IMR-90 (cell line): ENCODE results near the gene C14orf119. TPM values are rescaled to one million over a fixed set of nuclear protein-coding genes. Genes with fewer than 3 reads are reported as not detected.

Experiments
- ATAC-seq: fragments of 200-7000 bp; cut with Tn5 transposase; 2 replicates; pipeline ENCODE4 v1.9.1; 2020; ENCODE audit warnings: low read depth, mild to moderate bottlenecking, moderate library complexity
- BruUV-seq: library from RNA; stranded (reverse); fragments of 400-500 nt; replicated peaks from 2 replicates; lab custom pipeline; 2021; lab: Mats Ljungman, UMichigan
- CTCF ChIA-PET: fragments of 300-600 bp; formaldehyde crosslinking; extraction: SDS; loops from one replicate; lab custom pipeline; 2021; ENCODE audit warnings: antibody characterized with exemption; lab: Yijun Ruan, JAX
- POLR2A ChIA-PET: fragments of 300-600 bp; sonication (Branson Sonifier 250); formaldehyde crosslinking; loops from one replicate; lab custom pipeline; 2022; ENCODE audit warnings: antibody characterized with exemption; ENCODE audit not compliant: unreplicated experiment; lab: Charles Lee
- DNase-seq: peaks from one replicate; pipeline ENCODE4 v3.0.0; 2013
- H2AFZ ChIP-seq: replicated peaks from 2 replicates; pipeline ENCODE3; 2013; ENCODE audit warnings: low read length, mild to moderate bottlenecking; ENCODE audit not compliant: poor library complexity
- H2AK5ac ChIP-seq: 2 replicates; pipeline ENCODE4 v1.6.1; 2013; ENCODE audit warnings: low read depth, low read length, inconsistent platforms
- H2AK9ac ChIP-seq: replicated peaks from 2 replicates; pipeline ENCODE3; 2013; ENCODE audit warnings: mild to moderate bottlenecking, low read depth, low read length, moderate library complexity; ENCODE audit not compliant: poor library complexity
- H2BK120ac ChIP-seq: 2 replicates; pipeline ENCODE4 v1.6.1; 2013; ENCODE audit warnings: low read depth, low read length, inconsistent platforms
- H2BK15ac ChIP-seq: 3 replicates; pipeline ENCODE4 v1.6.1; 2013; ENCODE audit warnings: low read depth, low read length, inconsistent platforms
- H2BK20ac ChIP-seq: 2 replicates; pipeline ENCODE4 v1.6.1; 2013; ENCODE audit warnings: low read depth, mild to moderate bottlenecking, inconsistent platforms, low read length, moderate library complexity
- H2BK5ac ChIP-seq: 2 replicates; pipeline ENCODE4 v1.6.1; 2013; ENCODE audit warnings: mild to moderate bottlenecking, low read depth, low read length, inconsistent platforms; ENCODE audit not compliant: poor library complexity, severe bottlenecking
- H3K14ac ChIP-seq: replicated peaks from 2 replicates; pipeline ENCODE4 v1.6.1; 2013; ENCODE audit warnings: low read depth, low read length, inconsistent platforms
- H3K18ac ChIP-seq: 2 replicates; pipeline ENCODE4 v1.6.1; 2013; ENCODE audit warnings: low read depth, low read length, control low read depth
- H3K23ac ChIP-seq: 2 replicates; pipeline ENCODE4 v1.6.1; 2013; ENCODE audit warnings: low read depth, low read length, inconsistent platforms
- H3K27ac ChIP-seq: 2 replicates; pipeline ENCODE4 v1.5.1; 2013; ENCODE audit warnings: mild to moderate bottlenecking, control low read depth, low read length; ENCODE audit not compliant: insufficient read depth
- H3K27me3 ChIP-seq: 2 replicates; pipeline ENCODE4 v1.6.1; 2013; ENCODE audit warnings: low read length; ENCODE audit not compliant: control insufficient read depth, insufficient read depth
- H3K36me3 ChIP-seq: 2 replicates; pipeline ENCODE4 v1.6.1; 2013; ENCODE audit warnings: low read length, mixed read lengths; ENCODE audit not compliant: control insufficient read depth, insufficient read depth
- H3K4ac ChIP-seq: 2 replicates; pipeline ENCODE4 v1.6.1; 2013; ENCODE audit warnings: low read depth, low read length, inconsistent platforms
- H3K4me1 ChIP-seq: 2 replicates; pipeline ENCODE4 v1.6.1; 2013; ENCODE audit warnings: low read length, mixed read lengths; ENCODE audit not compliant: control insufficient read depth, insufficient read depth
- H3K4me2 ChIP-seq: 2 replicates; pipeline ENCODE4 v1.6.1; 2013; ENCODE audit warnings: low read depth, mild to moderate bottlenecking, control low read depth, low read length, moderate library complexity
- H3K4me3 ChIP-seq: 2 replicates; pipeline ENCODE4 v1.5.1; 2013; ENCODE audit warnings: low read depth, mild to moderate bottlenecking, control low read depth, low read length, moderate library complexity; ENCODE audit not compliant: insufficient read depth
- H3K56ac ChIP-seq: 2 replicates; pipeline ENCODE4 v1.6.1; 2013; ENCODE audit warnings: low read length, inconsistent platforms; ENCODE audit not compliant: insufficient read depth; ENCODE audit errors: extremely low read depth
- H3K79me1 ChIP-seq, 2 experiments: 2 replicates each; pipeline ENCODE4 v1.6.1; 2013; ENCODE audit warnings: low read length in 2 of 2, inconsistent platforms in 1 of 2, low read depth in 1 of 2
- H3K9ac ChIP-seq: 2 replicates; pipeline ENCODE4 v1.6.1; 2013; ENCODE audit warnings: low read depth, low read length, control low read depth
- H3K9me1 ChIP-seq: 2 replicates; pipeline ENCODE4 v1.6.1; 2013; ENCODE audit warnings: low read length, inconsistent platforms; ENCODE audit not compliant: insufficient read depth
- H3K9me3 ChIP-seq: 2 replicates; pipeline ENCODE4 v1.6.1; 2013; ENCODE audit warnings: low read length; ENCODE audit not compliant: control insufficient read depth, insufficient read depth
- H4K20me1 ChIP-seq: 2 replicates; pipeline ENCODE4 v1.6.1; 2013; ENCODE audit warnings: low read length, inconsistent platforms; ENCODE audit not compliant: insufficient read depth
- H4K5ac ChIP-seq: 2 replicates; pipeline ENCODE4 v1.6.1; 2013; ENCODE audit warnings: mild to moderate bottlenecking, low read depth, low read length, control low read depth
- H4K8ac ChIP-seq, 2 experiments: 2 replicates each; pipeline ENCODE4 v1.6.1; 2013; ENCODE audit warnings: low read depth in 2 of 2, low read length in 2 of 2, control low read depth in 1 of 2, inconsistent platforms in 1 of 2
- H4K91ac ChIP-seq: 2 replicates; pipeline ENCODE4 v1.6.1; 2013; ENCODE audit warnings: low read depth, low read length, inconsistent platforms; ENCODE audit not compliant: insufficient read depth
- CEBPB ChIP-seq: IDR thresholded peaks from 2 replicates; pipeline ENCODE4 v1.6.1; 2012; ENCODE audit warnings: low read depth, low read length, improper control_type of control experiment
- USF2 ChIP-seq: fragments of 150-350 bp; IDR thresholded peaks from 2 replicates; pipeline ENCODE4 v1.6.1; 2017; ENCODE audit warnings: mild to moderate bottlenecking, antibody characterized with exemption, low read length, low read depth
- WGBS, 2 experiments: methylation state at CpG; one replicate each; pipeline versions ENCODE4 v1.1.5 to v1.1.7; 2013; ENCODE audit warnings: missing lambda C conversion rate in 2 of 2; ENCODE audit not compliant: insufficient read length in 1 of 2; ENCODE audit errors: extremely low coverage in 2 of 2; 5-methylcytosine and 5-hydroxymethylcytosine counted together
- dilution Hi-C: fragments of 300-500 bp; cut with HindIII; formaldehyde crosslinking; loops from one replicate; pipeline ENCODE4 v1.14.3; 2018; ENCODE audit warnings: low sequenced_read_pairs; ENCODE audit not compliant: unreplicated experiment
- in situ Hi-C: fragments of 300-500 bp; cut with MboI; formaldehyde crosslinking; loops from 3 replicates; pipeline ENCODE4 v1.14.3; 2019; ENCODE audit warnings: low sequenced_read_pairs, inconsistent platforms, mixed read lengths
- intact Hi-C: fragments of 100-400 bp; cut with micrococcal nuclease; formaldehyde crosslinking; loops from 2 replicates; pipeline ENCODE4 v1.10.0; 2022
- polyA plus RNA-seq, 3 experiments: library from polyadenylated mRNA; depleted of rRNA; stranded (reverse); fragments of >200 nt; gene quantifications; 2 replicates each; pipeline ENCODE4 v1.2.3, GENCODE V29; 2012; ENCODE audit warnings: low replicate concordance in 1 of 3
- total RNA-seq: library from RNA; depleted of rRNA; stranded (reverse); fragments of >200 nt; gene quantifications from 2 replicates; pipeline ENCODE4 v1.2.3, GENCODE V29; 2012

Gene C14orf119
- total and polyA plus RNA-seq, 2 of the 4 experiments (the other 2 are of a cell fraction) = 74.0 to 83.7 TPM

DNA sequence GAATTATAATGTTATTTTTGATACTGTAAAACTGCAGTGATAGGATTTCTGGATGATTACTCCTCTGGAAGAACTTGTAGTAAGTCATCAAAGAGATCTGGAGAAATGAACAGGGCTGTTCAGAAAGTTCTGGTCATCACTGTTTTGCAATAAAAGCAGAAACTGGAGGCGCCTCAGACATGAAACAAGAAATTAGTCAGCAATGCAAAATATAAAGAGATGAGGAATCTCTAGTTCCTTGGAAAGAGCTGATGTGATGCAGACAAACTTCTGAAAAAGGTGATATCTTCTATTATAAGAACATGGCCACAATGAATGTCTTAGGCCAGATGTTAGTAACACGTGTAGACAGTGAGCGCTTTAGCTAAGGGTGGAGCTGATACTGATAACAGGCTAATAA, 9.8 kb upstream of the C14orf119 start:
- Histone ChIP-seq H2AK5ac (no peak overlapping the region), H3K9me3 (no peaks in the 10 kb centered on the region), H3K27ac (no peak overlapping the region), H3K23ac (no peak overlapping the region), H3K36me3 (peaks cover 36% of the 10 kb centered on the region), H2BK20ac (no peak overlapping the region), H2AK9ac (no peak overlapping the region), H4K8ac (no peak overlapping the region), H4K91ac (no peak overlapping the region), H2BK15ac (no peak overlapping the region), H3K27me3 (no peaks in the 10 kb centered on the region), H3K18ac (no peak overlapping the region), H3K4ac (no peak overlapping the region), H2AFZ (no peak overlapping the region), H2BK120ac (no peak overlapping the region), H3K14ac (no peak overlapping the region), H3K9me1 (no peaks in the 10 kb centered on the region), H3K56ac (no peak overlapping the region), H4K5ac (no peak overlapping the region), H3K4me2 (no peak overlapping the region), H3K9ac (no peak overlapping the region), H2BK5ac (no peak overlapping the region), H3K79me1 (peaks cover 26 to 31% of the 10 kb centered on the region in 2 experiments), H4K20me1 (no peaks in the 10 kb centered on the region), H3K4me3 (no peak overlapping the region), H3K4me1 (no peaks in the 10 kb centered on the region; the same call in 1 of the 2 replicates)
- POLR2A ChIA-PET = interaction anchor here (0.6 kb wide), 2 partner anchors 107 to 142 kb away, joined by 7 to 29 read pairs; no protein-coding TSS in a partner anchor
- WGBS, 2 experiments = no CpG with 5 or more reads among the region's 3 CpGs
- ATAC-seq (peak; percentile 56), DNase-seq (peak; percentile 27)
- in situ Hi-C loops (loop anchor here (25.0 kb wide), 1 partner anchor 1052 kb away; the partner anchor contains the start of genes EMC9, FITM1, PSME1 and PSME2), intact Hi-C loops (loop anchor here (1.0 kb wide), 1 partner anchor 13 kb away; no protein-coding TSS in a partner anchor), dilution Hi-C loops (no loop called here)
- CTCF ChIA-PET = interaction anchor here (0.5 to 2.9 kb wide), 5 partner anchors 8 to 232 kb away, joined by 3 to 11 read pairs (median 4); partner anchors contain the start of gene ACIN1
- no TSS peak for BruUV-seq
- no peak for TF ChIP-seq USF2
- peak; percentile 44 for TF ChIP-seq CEBPB
